ENCODE data around the gene TTLL11.
A peak's percentile ranks its signal among the peaks of the same experiment; 100 is the strongest.

Gene TTLL11, protein sequence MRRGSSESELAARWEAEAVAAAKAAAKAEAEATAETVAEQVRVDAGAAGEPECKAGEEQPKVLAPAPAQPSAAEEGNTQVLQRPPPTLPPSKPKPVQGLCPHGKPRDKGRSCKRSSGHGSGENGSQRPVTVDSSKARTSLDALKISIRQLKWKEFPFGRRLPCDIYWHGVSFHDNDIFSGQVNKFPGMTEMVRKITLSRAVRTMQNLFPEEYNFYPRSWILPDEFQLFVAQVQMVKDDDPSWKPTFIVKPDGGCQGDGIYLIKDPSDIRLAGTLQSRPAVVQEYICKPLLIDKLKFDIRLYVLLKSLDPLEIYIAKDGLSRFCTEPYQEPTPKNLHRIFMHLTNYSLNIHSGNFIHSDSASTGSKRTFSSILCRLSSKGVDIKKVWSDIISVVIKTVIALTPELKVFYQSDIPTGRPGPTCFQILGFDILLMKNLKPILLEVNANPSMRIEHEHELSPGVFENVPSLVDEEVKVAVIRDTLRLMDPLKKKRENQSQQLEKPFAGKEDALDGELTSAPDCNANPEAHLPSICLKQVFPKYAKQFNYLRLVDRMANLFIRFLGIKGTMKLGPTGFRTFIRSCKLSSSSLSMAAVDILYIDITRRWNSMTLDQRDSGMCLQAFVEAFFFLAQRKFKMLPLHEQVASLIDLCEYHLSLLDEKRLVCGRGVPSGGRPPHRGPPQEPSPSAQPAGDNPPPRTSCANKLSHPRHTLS

GRCh38 chr9:122092611-122093506 is at the start of gene TTLL11:
Gene TTLL11, minus strand, starts transcription at chr9:122093308. Its CDS starts 160 bp downstream, at chr9:122093148.
- Histone ChIP-seq H3K27ac (ENCODE audit: poor library complexity, severe bottlenecking) (no peak within 1 kb of the TSS), H3K36me3 (ENCODE audit: low read depth) (no peaks in the 10 kb centered on the region), H3K27me3 (ENCODE audit: insufficient read depth, poor library complexity, severe bottlenecking) (no peaks in the 10 kb centered on the region), H3K4me1 (ENCODE audit: insufficient read depth, poor library complexity, severe bottlenecking) (no peaks in the 10 kb centered on the region), H3K4me3 (ENCODE audit: severe bottlenecking) (peak within 1 kb of the TSS; percentile 89), H3K9me3 (ENCODE audit: severe bottlenecking) (no peaks in the 10 kb centered on the region)
- DNase-seq (ENCODE audit: low spot score) (peak; percentile 95), ATAC-seq (ENCODE audit: low read depth) (peak; percentile 91)
- TF ChIP-seq CTCF (IDR thresholded peaks at IDR 0.05; ENCODE audit: poor library complexity, severe bottlenecking), result no peak

GRCh38 chr9:122141671-122142070 is 48.6 kb upstream of the TTLL11 start:
- ATAC-seq (ENCODE audit: low read depth) (no peak), DNase-seq (ENCODE audit: low spot score) (no peak)
- TF ChIP-seq CTCF (IDR thresholded peaks at IDR 0.05; ENCODE audit: poor library complexity, severe bottlenecking), result no peak
- Histone ChIP-seq H3K27me3 (ENCODE audit: insufficient read depth, poor library complexity, severe bottlenecking) (no peaks in the 10 kb centered on the region), H3K36me3 (ENCODE audit: low read depth) (peaks cover 36% of the 10 kb centered on the region), H3K27ac (ENCODE audit: poor library complexity, severe bottlenecking) (no peak overlapping the region), H3K4me1 (ENCODE audit: insufficient read depth, poor library complexity, severe bottlenecking) (peaks cover 4% of the 10 kb centered on the region), H3K9me3 (ENCODE audit: severe bottlenecking) (no peaks in the 10 kb centered on the region), H3K4me3 (ENCODE audit: severe bottlenecking) (no peak overlapping the region)

DNA sequence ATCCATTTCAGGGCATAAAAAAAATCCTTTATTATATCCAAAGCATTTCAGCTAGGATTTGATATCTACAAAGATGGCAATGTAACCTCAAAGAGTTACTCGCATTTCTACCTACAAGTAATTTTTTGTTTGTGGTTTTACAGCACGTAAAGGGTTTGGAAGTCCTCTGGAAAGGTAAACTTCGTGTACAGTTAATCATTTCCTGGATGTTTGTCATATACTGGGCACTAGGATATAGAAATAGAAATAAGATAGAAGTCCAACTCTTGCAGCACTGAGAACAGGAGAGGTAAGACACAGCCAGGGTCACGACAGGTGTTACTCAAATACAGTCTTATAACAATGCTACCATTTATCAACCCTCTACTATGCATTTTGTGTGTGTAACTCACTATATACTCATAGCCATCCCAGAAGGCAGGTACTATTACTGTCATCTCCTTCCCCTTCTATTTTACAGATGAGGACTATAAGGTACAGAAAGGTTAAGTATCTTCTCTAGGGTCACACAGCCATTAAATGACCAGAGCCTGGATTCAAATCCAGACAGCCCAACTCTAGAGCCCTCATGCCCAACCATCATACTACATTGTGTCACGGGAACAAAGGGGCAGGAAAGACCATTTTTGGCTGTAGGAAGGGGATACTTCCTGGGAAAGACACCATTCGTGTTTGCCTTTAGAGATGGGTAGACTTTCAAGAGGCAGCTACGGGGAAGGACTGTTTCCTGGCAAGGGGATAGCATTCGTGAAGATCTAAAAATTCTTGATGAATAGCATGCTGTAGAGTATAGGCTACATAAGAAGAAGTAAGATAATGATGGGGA is 47.5 kb upstream of the TTLL11 start:
- no peak for DNase-seq (ENCODE audit: low spot score)
- no peaks in the 10 kb centered on the region for H3K27me3 ChIP-seq (ENCODE audit: insufficient read depth, poor library complexity, severe bottlenecking)
- no peak overlapping the region for H3K27ac ChIP-seq (ENCODE audit: poor library complexity, severe bottlenecking)
- no peak for TF ChIP-seq CTCF (IDR thresholded peaks at IDR 0.05; ENCODE audit: poor library complexity, severe bottlenecking)
- H3K9me3 ChIP-seq (ENCODE audit: severe bottlenecking), result no peaks in the 10 kb centered on the region
- H3K4me1 ChIP-seq (ENCODE audit: insufficient read depth, poor library complexity, severe bottlenecking), result peaks cover 4% of the 10 kb centered on the region
- H3K36me3 ChIP-seq (ENCODE audit: low read depth), result peaks cover 25% of the 10 kb centered on the region
- ATAC-seq (ENCODE audit: low read depth), result peak; percentile 60
- H3K4me3 ChIP-seq (ENCODE audit: severe bottlenecking), result no peak overlapping the region

- no peak for TF ChIP-seq CTCF (IDR thresholded peaks at IDR 0.05; ENCODE audit: poor library complexity, severe bottlenecking)
- DNase-seq (ENCODE audit: low spot score), result no peak
- Histone ChIP-seq H3K9me3 (ENCODE audit: severe bottlenecking) (no peaks in the 10 kb centered on the region), H3K27ac (ENCODE audit: poor library complexity, severe bottlenecking) (no peak overlapping the region), H3K4me3 (ENCODE audit: severe bottlenecking) (no peak overlapping the region), H3K36me3 (ENCODE audit: low read depth) (peaks cover 6% of the 10 kb centered on the region), H3K4me1 (ENCODE audit: insufficient read depth, poor library complexity, severe bottlenecking) (peaks cover 4% of the 10 kb centered on the region), H3K27me3 (ENCODE audit: insufficient read depth, poor library complexity, severe bottlenecking) (no peaks in the 10 kb centered on the region)
- peak; percentile 30; the same call in 1 of the 3 replicates for ATAC-seq (ENCODE audit: low read depth)
Measured at GRCh38 chr9:122138560-122139268, 45.6 kb upstream of the TTLL11 start.

Measured in RWPE2 (cell line).